Mammary epithelial cell (primary cell): ENCODE measurements around the gene OR1B1.

Source experiments
- EZH2 ChIP-seq: IDR thresholded peaks from 2 replicates; pipeline ENCODE4 v1.6.1; 2012; ENCODE audit warnings: low read length, inconsistent platforms, borderline replicate concordance
- TF ChIP-seq, protein P1 (sequence below), 2 donors: IDR thresholded peaks in 1 of 2; conservative IDR thresholded peaks in 1 of 2; 2 replicates each; pipeline ENCODE4 v1.5.1; 2011 to 2012; ENCODE audit warnings: inconsistent platforms in 2 of 2, low read length in 2 of 2, mild to moderate bottlenecking in 2 of 2, control low read depth in 1 of 2, low read depth in 1 of 2; ENCODE audit not compliant: insufficient read depth in 1 of 2; ENCODE audit errors: extremely low read depth in 1 of 2

DNA sequence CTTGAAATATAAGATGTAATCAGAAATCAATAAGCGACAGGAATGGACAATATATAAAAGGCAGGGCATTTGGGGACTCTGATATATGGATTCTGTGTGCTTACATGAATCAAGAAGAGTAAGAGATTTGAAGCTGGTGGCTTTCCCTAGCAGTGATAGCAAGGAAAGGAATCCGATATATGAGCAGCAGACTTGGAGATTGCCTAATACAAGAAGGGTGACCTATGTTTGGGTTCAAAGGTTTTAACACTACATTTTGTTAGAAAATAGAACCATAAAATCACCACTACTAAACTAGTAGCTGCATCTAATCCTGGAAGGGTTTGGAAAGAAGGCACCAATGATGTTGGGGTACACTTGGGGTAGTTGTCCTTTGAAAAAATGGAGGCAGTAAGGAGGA is 15.1 kb upstream of the OR1B1 start:
- TF ChIP-seq, protein P1, sequence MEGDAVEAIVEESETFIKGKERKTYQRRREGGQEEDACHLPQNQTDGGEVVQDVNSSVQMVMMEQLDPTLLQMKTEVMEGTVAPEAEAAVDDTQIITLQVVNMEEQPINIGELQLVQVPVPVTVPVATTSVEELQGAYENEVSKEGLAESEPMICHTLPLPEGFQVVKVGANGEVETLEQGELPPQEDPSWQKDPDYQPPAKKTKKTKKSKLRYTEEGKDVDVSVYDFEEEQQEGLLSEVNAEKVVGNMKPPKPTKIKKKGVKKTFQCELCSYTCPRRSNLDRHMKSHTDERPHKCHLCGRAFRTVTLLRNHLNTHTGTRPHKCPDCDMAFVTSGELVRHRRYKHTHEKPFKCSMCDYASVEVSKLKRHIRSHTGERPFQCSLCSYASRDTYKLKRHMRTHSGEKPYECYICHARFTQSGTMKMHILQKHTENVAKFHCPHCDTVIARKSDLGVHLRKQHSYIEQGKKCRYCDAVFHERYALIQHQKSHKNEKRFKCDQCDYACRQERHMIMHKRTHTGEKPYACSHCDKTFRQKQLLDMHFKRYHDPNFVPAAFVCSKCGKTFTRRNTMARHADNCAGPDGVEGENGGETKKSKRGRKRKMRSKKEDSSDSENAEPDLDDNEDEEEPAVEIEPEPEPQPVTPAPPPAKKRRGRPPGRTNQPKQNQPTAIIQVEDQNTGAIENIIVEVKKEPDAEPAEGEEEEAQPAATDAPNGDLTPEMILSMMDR (conservative IDR thresholded peaks at IDR 0.05 in 1 of 2, IDR thresholded peaks at IDR 0.05 in 1 of 2; ENCODE audit: extremely low read depth in 1 of 2, insufficient read depth in 1 of 2, low read depth in 1 of 2, low read length in 2 of 2), result no peak
- no peak for TF ChIP-seq EZH2
